Endothelial cell of umbilical vein (primary cell): ENCODE measurements around the gene SPSB2.

Experiments used
- EZH2 ChIP-seq: IDR thresholded peaks from 2 replicates; pipeline ENCODE4 v1.6.1; 2012; ENCODE audit warnings: borderline replicate concordance, low read depth, mild to moderate bottlenecking, moderate library complexity, low read length, inconsistent platforms; ENCODE audit not compliant: severe bottlenecking
- GATA2 ChIP-seq: IDR thresholded peaks from 2 replicates; pipeline ENCODE4 v1.7.0; 2011; ENCODE audit warnings: low read depth, mild to moderate bottlenecking, moderate library complexity, mixed read lengths, low read length; ENCODE audit not compliant: insufficient read length, insufficient read depth
- TF ChIP-seq, protein P1 (sequence below), 2 donors: IDR thresholded peaks; 1 replicate in 1 of 2; 2 replicates in 1 of 2; pipeline ENCODE4 v1.5.1; 2011; ENCODE audit warnings: low read length in 2 of 2, mild to moderate bottlenecking in 2 of 2, moderate library complexity in 2 of 2, control low read depth in 1 of 2, inconsistent platforms in 1 of 2, low read depth in 1 of 2; ENCODE audit not compliant: insufficient read depth in 1 of 2; ENCODE audit errors: extremely low read depth in 1 of 2

GRCh38 chr12:6905414-6906040 is 32.4 kb upstream of the SPSB2 start:
- TF ChIP-seq, protein P1, sequence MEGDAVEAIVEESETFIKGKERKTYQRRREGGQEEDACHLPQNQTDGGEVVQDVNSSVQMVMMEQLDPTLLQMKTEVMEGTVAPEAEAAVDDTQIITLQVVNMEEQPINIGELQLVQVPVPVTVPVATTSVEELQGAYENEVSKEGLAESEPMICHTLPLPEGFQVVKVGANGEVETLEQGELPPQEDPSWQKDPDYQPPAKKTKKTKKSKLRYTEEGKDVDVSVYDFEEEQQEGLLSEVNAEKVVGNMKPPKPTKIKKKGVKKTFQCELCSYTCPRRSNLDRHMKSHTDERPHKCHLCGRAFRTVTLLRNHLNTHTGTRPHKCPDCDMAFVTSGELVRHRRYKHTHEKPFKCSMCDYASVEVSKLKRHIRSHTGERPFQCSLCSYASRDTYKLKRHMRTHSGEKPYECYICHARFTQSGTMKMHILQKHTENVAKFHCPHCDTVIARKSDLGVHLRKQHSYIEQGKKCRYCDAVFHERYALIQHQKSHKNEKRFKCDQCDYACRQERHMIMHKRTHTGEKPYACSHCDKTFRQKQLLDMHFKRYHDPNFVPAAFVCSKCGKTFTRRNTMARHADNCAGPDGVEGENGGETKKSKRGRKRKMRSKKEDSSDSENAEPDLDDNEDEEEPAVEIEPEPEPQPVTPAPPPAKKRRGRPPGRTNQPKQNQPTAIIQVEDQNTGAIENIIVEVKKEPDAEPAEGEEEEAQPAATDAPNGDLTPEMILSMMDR (IDR thresholded peaks at IDR 0.05; ENCODE audit: extremely low read depth in 1 of 2, insufficient read depth in 1 of 2, low read depth in 1 of 2, low read length in 2 of 2): no peak
- TF ChIP-seq EZH2 (no peak), GATA2 (no peak)
